ENCODE measurements around the gene CXorf49B.
"Not testable (repeated sequence)": the region's sequence is repeated elsewhere in the genome, so short reads cannot be mapped to it uniquely, and the experiment has no call there.

DNA sequence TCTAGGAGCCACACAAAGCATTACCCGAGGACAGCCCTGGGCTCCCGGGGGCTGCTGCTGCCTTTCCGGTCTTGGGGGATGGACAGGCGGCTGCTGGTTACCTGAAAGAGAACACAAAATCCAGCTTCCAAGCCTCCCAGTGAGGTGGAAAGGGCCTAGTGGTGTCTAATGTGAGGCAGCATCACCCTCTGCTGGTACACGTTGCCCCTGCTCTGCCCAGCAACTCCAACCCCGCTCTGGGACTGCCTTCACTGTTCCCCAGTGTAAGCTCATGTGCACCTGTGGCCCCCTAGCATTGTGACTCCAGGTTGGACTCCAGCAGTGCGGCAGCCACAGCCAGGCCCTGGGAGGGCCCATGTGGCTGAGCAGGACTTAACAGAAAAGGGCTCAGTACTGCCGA, 47.6 kb upstream of the CXorf49B start:
- TF ChIP-seq CTCF (IDR thresholded peaks at IDR 0.05 in 4 of 5, conservative IDR thresholded peaks at IDR 0.05 in 1 of 5); POLR2A (IDR thresholded peaks at IDR 0.05): not testable (repeated sequence)

All from gastrocnemius medialis (tissue), 4 donors.